Posterior cingulate gyrus (tissue), 11 donors: ENCODE measurements around the gene ANXA10.
A peak's percentile ranks its signal among the peaks of the same experiment; 100 is the strongest.
"Not testable (repeated sequence)": the region's sequence is repeated elsewhere in the genome, so short reads cannot be mapped to it uniquely, and the experiment has no call there.

Experiments used
- DNase-seq, 10 donors: peaks; one replicate each; pipeline versions ENCODE4 v3.0.0 to v3.0.0-alpha.2; 2020 to 2021; ENCODE audit warnings: mixed read lengths in 3 of 10
- intact Hi-C: fragments of 100-400 bp; cut with DNase I; formaldehyde crosslinking; loops from one replicate; pipeline ENCODE4 v1.15.1; 2023

ANXA10 gene

DNA sequence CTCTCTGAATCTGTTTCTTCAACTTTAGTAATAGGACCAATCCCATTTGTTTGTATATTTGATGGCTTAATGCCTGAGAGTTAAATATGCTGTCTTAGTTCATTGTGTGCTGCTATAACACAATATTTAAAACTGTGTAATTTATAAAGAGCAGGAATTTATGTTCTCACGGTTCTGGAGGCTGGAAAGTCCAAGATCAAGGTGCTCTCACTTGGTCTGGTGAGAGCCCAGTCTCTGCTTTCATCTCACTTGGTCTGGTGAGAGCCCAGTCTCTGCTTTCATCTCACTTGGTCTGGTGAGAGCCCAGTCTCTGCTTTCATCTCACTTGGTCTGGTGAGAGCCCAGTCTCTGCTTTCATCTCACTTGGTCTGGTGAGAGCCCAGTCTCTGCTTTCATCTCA lies 20.7 kb downstream of the ANXA10 start:
- DNase-seq, intact Hi-C loops: not testable (repeated sequence)

DNA sequence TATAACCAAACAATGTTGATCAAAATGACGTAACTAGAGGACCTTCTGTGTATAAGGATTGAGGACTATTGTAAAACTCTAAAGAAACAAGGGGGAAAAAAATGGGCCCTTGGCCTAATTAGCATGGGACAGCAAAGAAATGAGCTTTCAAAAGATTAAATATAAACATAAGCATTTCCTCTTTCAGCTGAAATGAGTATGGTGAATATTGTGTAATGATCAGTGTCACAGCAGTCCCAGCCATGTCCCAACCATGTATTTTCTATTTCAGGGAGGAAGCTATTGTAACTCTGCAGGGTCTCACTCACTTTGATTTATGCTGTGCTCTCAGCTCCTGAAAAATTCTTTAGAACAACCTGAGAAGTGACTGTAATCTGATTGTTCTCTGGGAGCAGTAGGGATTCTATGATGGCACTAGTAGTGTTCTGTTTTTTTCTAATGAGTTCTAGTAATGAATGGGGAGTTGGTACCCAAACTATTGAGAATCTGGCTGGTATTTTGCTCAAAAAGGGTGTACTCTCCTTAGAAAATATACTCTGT lies 25.8 kb downstream of the ANXA10 start:
- intact Hi-C loops, result no loop called here
- DNase-seq, result no peak

DNA sequence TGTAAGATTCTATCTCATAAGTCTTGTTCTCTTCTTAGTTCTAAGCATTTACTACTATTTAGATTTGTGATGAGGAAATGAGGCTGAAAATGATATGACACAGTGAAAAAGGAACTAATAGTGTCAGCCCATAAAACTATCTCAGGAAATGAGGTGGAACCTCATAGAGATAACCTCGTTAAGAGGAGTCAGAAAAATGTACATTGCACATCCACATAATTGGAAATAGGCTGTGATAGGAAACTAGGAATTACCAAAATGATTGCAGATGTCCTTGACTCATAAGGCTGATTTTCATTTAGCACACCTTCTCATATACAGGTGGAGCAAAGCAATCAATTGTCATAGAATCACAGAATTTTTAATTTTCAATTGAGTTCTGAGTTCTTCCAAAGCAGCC lies 26.8 kb downstream of the ANXA10 start:
- intact Hi-C loops, result no loop called here
- DNase-seq, result no peak

GRCh38 chr4:168119890-168120289 lies 27.6 kb downstream of the ANXA10 start:
- intact Hi-C loops, result no loop called here

GRCh38 chr4:168120811-168121210 lies 28.5 kb downstream of the ANXA10 start:
- intact Hi-C loops, result no loop called here
- no peak for DNase-seq

More at GRCh38 chr4:168119890-168120289, 27.6 kb downstream of the ANXA10 start:
- DNase-seq, result no peak

GRCh38 chr4:168124008-168124641 lies 31.8 kb downstream of the ANXA10 start:
- intact Hi-C loops, result no loop called here
- DNase-seq, result no peak

DNA sequence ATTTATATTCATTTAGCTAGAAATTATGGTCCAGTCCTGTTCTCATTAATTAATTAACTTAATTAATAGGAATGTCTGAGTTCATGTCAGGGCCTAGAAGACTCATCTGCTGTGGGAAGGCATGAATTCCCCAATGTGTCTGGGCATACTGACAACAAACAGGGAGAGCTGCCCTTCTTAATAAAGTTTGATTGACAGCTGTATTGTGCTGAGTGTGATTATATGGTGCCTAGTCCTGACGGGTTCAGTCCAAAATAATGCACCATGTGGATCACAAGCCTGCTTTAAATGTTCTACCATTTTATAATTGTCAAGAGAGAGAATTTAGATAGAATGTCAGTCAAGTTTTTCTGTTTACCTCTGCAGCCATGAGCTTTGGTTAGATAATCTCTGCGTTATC lies 34.6 kb downstream of the ANXA10 start:
- intact Hi-C loops, result no loop called here

DNA sequence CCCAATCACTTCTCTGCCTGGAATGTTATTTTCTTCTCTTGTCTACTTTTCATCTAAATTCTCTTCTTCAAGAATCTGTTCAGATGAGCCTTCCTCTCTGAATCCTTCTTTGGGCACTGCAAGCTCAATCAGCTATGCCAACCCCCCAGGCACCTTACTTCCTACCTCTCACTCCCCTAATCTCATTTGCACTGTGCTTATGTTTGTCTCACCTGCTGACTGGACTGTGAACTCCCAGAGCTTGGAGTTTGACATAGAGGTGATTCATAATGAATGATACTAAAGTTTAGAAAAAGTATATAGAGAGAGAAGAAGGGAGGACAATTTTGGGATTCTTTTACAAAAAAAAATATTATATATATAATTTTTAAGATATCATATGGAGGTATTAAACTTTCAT lies 36.3 kb downstream of the ANXA10 start:
- intact Hi-C loops, result no loop called here
- no peak for DNase-seq

More for the DNA sequence above, 34.6 kb downstream of the ANXA10 start:
- no peak for DNase-seq

DNA sequence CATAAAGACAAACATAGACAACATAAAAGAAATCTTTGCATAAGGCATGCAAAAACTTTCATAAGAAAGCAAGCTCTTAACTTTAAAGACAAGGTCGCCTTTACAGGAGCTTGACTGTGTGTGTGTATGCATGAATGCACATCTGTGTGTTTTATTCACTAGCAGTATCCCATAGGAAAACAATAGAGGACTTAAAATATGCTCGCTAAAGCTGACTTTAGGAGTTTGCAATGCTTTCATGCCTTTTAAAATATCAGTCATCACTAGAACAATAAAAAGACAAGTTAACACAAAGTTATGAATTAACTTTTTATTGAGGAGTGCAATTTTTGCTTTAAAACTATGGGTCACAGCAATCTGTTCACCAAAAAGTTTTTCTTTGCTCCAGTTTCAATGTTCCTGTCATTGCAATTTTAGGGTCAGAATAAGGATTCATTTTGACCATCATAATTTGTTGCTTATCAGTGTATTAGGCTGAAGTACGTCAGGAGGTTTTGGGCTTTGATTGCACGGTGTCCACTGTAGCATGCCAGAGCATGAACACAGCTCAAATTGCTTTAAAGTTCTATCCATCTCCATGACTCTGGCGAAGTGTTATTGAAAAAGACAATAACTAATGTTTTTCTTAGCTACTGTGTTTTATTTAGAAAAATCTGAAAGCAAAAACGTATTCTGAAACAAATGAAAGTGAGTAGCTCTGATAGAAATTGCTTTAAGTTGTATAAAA lies 36.9 kb downstream of the ANXA10 start:
- no peak for DNase-seq
- intact Hi-C loops, result no loop called here

DNA sequence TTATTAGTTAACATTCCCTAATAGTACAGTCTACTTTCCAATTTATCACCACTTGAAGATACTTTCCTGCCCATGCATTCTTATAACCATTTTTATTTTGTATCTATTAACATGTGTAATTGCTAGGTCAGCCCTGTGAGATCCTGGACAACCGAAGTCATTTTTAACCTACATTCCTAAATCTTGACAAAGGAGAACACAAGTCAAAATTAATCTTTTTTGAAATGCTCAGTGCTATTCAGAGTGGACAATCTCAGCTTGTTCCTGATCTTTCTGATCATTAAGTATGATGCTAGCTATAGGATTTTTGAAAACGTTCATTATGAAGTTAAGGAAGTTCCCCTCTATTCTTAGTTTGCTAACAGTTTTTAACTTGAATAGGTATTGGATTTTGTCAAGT lies 37.5 kb downstream of the ANXA10 start:
- intact Hi-C loops, result no loop called here
- no peak for DNase-seq

DNA sequence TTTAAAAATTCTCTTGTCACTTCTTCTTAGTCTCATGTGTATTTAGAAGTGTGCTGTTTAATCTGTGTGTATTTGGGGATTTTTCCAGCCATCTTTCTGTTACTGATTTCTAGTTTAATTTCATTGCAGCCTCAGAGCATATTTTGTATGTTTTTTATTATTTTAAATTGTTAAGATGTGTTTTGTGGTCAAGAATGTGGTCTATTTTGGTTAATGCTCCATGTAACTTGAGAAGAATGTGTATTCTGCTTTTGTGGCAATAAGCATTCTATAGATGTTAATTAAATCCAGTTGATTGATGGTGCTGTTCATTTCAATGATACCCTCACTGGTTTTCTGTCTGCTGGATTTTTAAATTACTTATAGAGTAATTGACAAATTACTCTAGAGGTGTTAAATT lies 38.9 kb downstream of the ANXA10 start:
- intact Hi-C loops, result no loop called here
- no peak for DNase-seq

DNA sequence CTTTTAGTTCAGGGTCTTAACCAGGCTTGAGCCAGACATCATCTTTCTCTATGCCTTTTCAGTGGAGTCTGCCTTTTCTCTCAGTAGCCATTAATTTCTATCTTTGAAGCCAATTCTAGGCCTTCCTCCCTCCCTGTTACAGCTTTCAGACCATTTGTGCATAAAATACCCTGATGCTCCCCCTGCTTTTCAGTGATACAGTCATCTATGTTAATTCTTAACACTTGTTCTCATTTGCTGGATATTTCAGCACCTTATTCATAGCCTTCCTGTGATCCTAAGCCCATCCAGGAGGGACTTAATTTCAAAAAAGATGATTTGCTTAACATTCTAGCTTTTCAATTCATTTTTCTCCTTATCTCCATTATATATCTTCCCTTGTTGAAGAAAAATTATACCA lies 42.3 kb downstream of the ANXA10 start:
- DNase-seq, result no peak
- intact Hi-C loops, result no loop called here

GRCh38 chr4:168135860-168136259 lies 43.5 kb downstream of the ANXA10 start:
- DNase-seq, intact Hi-C loops: not testable (repeated sequence)

GRCh38 chr4:168137695-168138094 lies 45.4 kb downstream of the ANXA10 start:
- DNase-seq, intact Hi-C loops: not testable (repeated sequence)

DNA sequence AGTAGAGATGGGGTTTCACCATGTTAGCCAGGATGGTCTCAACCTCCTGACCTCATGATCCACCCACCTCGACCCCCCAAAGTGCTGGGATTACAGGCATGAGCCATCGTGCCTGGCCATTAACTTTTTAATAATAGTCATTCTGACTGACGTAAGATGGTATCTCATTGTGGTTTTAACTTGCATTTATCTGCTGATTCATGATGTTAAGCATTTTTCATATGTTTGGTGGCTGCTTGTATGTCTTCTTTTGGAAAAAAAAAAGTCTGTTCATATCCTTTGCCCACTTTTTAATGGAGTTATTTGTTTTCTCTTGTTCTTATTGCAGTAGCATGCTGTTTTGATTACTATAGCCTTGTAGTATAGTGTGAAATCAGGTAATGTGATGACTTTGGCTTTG lies 45.8 kb downstream of the ANXA10 start:
- DNase-seq, result no peak
- intact Hi-C loops, result no loop called here

- DNase-seq, result no peak
- intact Hi-C loops, result no loop called here
Measured at GRCh38 chr4:168139336-168139735, 47.0 kb downstream of the ANXA10 start.

- intact Hi-C loops, result no loop called here
- no peak for DNase-seq
Measured at GRCh38 chr4:168141733-168142132, 49.4 kb downstream of the ANXA10 start.

DNA sequence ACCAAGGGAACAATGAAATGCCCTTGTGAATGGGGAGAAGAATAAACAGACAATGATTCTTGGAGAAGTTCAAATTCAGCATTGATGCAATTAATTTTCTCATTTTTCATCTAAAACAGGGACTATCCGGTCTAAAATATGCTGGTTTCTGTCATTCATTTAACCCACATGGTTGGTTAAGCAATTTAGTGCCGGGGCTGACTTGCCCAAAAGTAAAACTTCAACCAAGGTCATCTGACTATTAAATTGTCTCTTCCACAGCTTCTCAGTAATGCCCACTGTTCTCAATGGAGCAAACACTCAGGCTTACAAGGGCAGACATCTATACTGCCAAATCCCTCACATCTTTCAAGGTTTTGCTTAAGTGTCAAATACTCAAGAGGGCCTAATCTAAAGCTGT lies 51.3 kb downstream of the ANXA10 start:
- no peak for DNase-seq
- intact Hi-C loops, result no loop called here

GRCh38 chr4:168150420-168151050 lies 58.2 kb downstream of the ANXA10 start:
- intact Hi-C loops, result loop anchor here (5.0 kb wide), 1 partner anchor 1983 kb away; no protein-coding TSS in a partner anchor
- no peak for DNase-seq

- intact Hi-C loops, result loop anchor here (5.0 kb wide), 1 partner anchor 1984 kb away; no protein-coding TSS in a partner anchor
- no peak for DNase-seq
Measured at GRCh38 chr4:168151327-168151726, 59.0 kb downstream of the ANXA10 start.

DNA sequence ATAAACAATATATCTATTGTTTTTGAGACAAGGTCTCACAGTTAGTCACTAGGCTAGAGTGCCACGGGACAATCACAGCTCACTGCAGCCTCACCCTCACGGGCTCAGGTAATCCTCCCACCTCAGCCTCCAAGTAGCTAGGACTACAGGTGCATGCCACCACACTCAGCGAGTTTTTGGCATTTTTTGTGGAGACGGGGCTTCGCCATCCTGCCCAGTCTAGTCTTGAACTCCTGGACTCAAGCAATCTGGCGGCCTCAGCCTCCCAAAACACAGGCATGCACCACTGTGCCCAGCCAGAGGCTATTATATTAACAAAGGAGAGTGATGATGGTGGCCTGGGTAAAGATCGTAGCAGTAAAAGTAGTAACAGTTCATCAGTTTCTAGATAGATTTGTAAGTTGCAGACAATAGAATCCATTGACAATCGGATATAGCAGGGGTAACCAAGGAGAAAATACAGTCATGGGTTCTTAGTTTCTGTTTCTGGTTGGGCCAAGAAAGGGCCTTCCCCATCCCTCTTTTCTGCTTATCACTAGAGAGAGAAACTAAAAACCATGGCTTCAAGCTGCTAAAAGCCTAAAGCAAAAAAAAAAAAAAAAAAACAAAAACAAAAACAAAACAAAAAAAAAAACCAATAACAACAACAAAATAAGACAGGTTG lies 60.6 kb downstream of the ANXA10 start:
- peak in 1 of 10 donors; percentile 82 for DNase-seq
- intact Hi-C loops, result loop anchor here (5.0 kb wide), 1 partner anchor 1986 kb away; no protein-coding TSS in a partner anchor
